ENCODE results near the gene GPR84. TPM values are rescaled to one million over a fixed set of nuclear protein-coding genes. Genes with fewer than 3 reads are reported as not detected.

GPR84 gene
- total and polyA plus RNA-seq, 10 of the 15 experiments (the other 5 are each of a cell fraction or from before 2014, with no cell fraction given): 0.37 to 4.7 (median 2.6) TPM

GRCh38 chr12:54368709-54369596 is 4.7 kb upstream of the GPR84 start (continued):
- TF ChIP-seq RELA (IDR thresholded peaks at IDR 0.05; ENCODE audit: borderline replicate concordance, partially characterized antibody) (no peak), NR2F1 (conservative IDR thresholded peaks at IDR 0.05) (peak; percentile 46), SREBF2 (IDR thresholded peaks at IDR 0.05; ENCODE audit: low read length) (no peak), MLLT1 (IDR thresholded peaks at IDR 0.05) (0 out of 2 replicates have a peak, but pooled peaks have one; percentile 15), CTCF (IDR thresholded peaks at IDR 0.05 in 2 of 3, conservative IDR thresholded peaks at IDR 0.05 in 1 of 3; ENCODE audit: control insufficient read depth in 2 of 3, extremely low read depth in 1 of 3, insufficient read depth in 1 of 3, low read depth in 3 of 3, low read length in 3 of 3) (peak; percentile 91 to 99 (median 98); a peak in 5 of 6 replicates), EED (IDR thresholded peaks at IDR 0.05; ENCODE audit: low read depth) (no peak), USF1 (IDR thresholded peaks at IDR 0.05; ENCODE audit: borderline replicate concordance, extremely low read length, insufficient read depth, low read depth, low read length) (no peak), DPF2 (IDR thresholded peaks at IDR 0.05) (no peak), SIX5 (IDR thresholded peaks at IDR 0.05; ENCODE audit: low read depth, low read length, severe bottlenecking) (peak; percentile 1), MEF2B (IDR thresholded peaks at IDR 0.05; ENCODE audit: partially characterized antibody, poor library complexity, severe bottlenecking) (no peak), BCL11A (IDR thresholded peaks at IDR 0.05; ENCODE audit: low read depth, low read length) (no peak), TARDBP (IDR thresholded peaks at IDR 0.05; ENCODE audit: borderline replicate concordance) (no peak), POU2F2 (IDR thresholded peaks at IDR 0.05; ENCODE audit: borderline replicate concordance, low read depth, low read length) (0 out of 3 replicates have a peak, but pooled peaks have one; percentile 40), RAD21 (IDR thresholded peaks at IDR 0.05; ENCODE audit: insufficient read depth, low read depth, low read length) (peak; percentile 93), YY1 (IDR thresholded peaks at IDR 0.05; ENCODE audit: low read depth, low read length) (peak; percentile 65; the same call in 1 of the 2 replicates), ZNF207 (IDR thresholded peaks at IDR 0.05; ENCODE audit: borderline replicate concordance) (no peak), SREBF1 (IDR thresholded peaks at IDR 0.05; ENCODE audit: low read length) (no peak), E4F1 (IDR thresholded peaks at IDR 0.05; ENCODE audit: borderline replicate concordance, partially characterized antibody) (no peak), POLR2AphosphoS5 (IDR thresholded peaks at IDR 0.05; ENCODE audit: low read length) (no peak)

Data from GM12878 (cell line).